ENCODE data around the gene ZNF615. TPM values are rescaled to one million over a fixed set of nuclear protein-coding genes. Genes with fewer than 3 reads are reported as not detected.
A peak's percentile ranks its signal among the peaks of the same experiment; 100 is the strongest.
"Not testable (repeated sequence)": the region's sequence is repeated elsewhere in the genome, so short reads cannot be mapped to it uniquely, and the experiment has no call there.

ZNF615 gene
- polyA plus RNA-seq (ENCODE audit: insufficient read length in 4 of 4), result 10 to 100 TPM; 14.6 to 20.1 (median 19.1) TPM

GRCh38 chr19:52007806-52008557, at the start of gene ZNF615:
Gene ZNF615 (minus strand): TSS chr19:52008211. CDS start chr19:52003711, 4,500 bp downstream.
- DNase-seq (ENCODE audit: low read depth in 4 of 4, low spot score in 2 of 4), result peak; percentile 86 to 94 (median 92)

- DNase-seq (ENCODE audit: low read depth in 4 of 4, low spot score in 2 of 4), result not testable (repeated sequence)
These were observed 48.5 kb upstream of the ZNF615 start for GRCh38 chr19:52056480-52056879.

- not testable (repeated sequence) for DNase-seq (ENCODE audit: low read depth in 4 of 4, low spot score in 2 of 4)
These were observed 43.7 kb upstream of the ZNF615 start for GRCh38 chr19:52051736-52052135.

GRCh38 chr19:52048555-52049501, 40.8 kb upstream of the ZNF615 start, which contains the start of gene ZNF432:
Gene ZNF432 (minus strand): TSS chr19:52048838. CDS start chr19:52046868, 1,970 bp downstream.
- DNase-seq (ENCODE audit: low read depth in 4 of 4, low spot score in 2 of 4), result peak; percentile 94 to 100 (median 94)

- DNase-seq (ENCODE audit: low read depth in 4 of 4, low spot score in 2 of 4), result no peak
These were observed 31.2 kb upstream of the ZNF615 start for GRCh38 chr19:52039169-52039568.

GRCh38 chr19:52034051-52034728, 26.2 kb upstream of the ZNF615 start:
- DNase-seq (ENCODE audit: low read depth in 4 of 4, low spot score in 2 of 4), result no peak

GRCh38 chr19:52028780-52029123, 20.7 kb upstream of the ZNF615 start:
- DNase-seq (ENCODE audit: low read depth in 4 of 4, low spot score in 2 of 4), result peak in 1 of 4 donors; percentile 47

GRCh38 chr19:52028027-52028779, 20.2 kb upstream of the ZNF615 start, which contains the start of gene ZNF614:
Gene ZNF614 (minus strand): TSS chr19:52028379. CDS start chr19:52025745, 2,634 bp downstream.
- peak; percentile 85 to 95 (median 88) for DNase-seq (ENCODE audit: low read depth in 4 of 4, low spot score in 2 of 4)

- DNase-seq (ENCODE audit: low read depth in 4 of 4, low spot score in 2 of 4), result not testable (repeated sequence)
These were observed 18.4 kb upstream of the ZNF615 start for GRCh38 chr19:52026255-52026990.

- DNase-seq (ENCODE audit: low read depth in 4 of 4, low spot score in 2 of 4), result not testable (repeated sequence)
These were observed 16.5 kb upstream of the ZNF615 start for GRCh38 chr19:52024478-52024877.

- no peak for DNase-seq (ENCODE audit: low read depth in 4 of 4, low spot score in 2 of 4)
These were observed 14.2 kb upstream of the ZNF615 start for GRCh38 chr19:52022193-52022592.

GRCh38 chr19:52020506-52020905, 12.5 kb upstream of the ZNF615 start:
- DNase-seq (ENCODE audit: low read depth in 4 of 4, low spot score in 2 of 4), result no peak

GRCh38 chr19:52010674-52011073, 2.7 kb upstream of the ZNF615 start:
- DNase-seq (ENCODE audit: low read depth in 4 of 4, low spot score in 2 of 4), result no peak

GRCh38 chr19:52007451-52007805, 583 bp downstream of the ZNF615 start:
- DNase-seq (ENCODE audit: low read depth in 4 of 4, low spot score in 2 of 4), result peak in 1 of 4 donors; percentile 49

- DNase-seq (ENCODE audit: low read depth in 4 of 4, low spot score in 2 of 4), result no peak
These were observed 13.9 kb downstream of the ZNF615 start for GRCh38 chr19:51994048-51994644.

GRCh38 chr19:51993422-51993821, 14.6 kb downstream of the ZNF615 start:
- DNase-seq (ENCODE audit: low read depth in 4 of 4, low spot score in 2 of 4), result no peak

- DNase-seq (ENCODE audit: low read depth in 4 of 4, low spot score in 2 of 4), result peak; percentile 77 to 96 (median 88)
These were observed 21.4 kb downstream of the ZNF615 start, which contains the start of gene ZNF350 for GRCh38 chr19:51986309-51987291. Gene ZNF350 (minus strand): TSS chr19:51986840. CDS start chr19:51974360, 12,480 bp downstream.
